Measurements from ENCODE around the gene LCLAT1.

DNA sequence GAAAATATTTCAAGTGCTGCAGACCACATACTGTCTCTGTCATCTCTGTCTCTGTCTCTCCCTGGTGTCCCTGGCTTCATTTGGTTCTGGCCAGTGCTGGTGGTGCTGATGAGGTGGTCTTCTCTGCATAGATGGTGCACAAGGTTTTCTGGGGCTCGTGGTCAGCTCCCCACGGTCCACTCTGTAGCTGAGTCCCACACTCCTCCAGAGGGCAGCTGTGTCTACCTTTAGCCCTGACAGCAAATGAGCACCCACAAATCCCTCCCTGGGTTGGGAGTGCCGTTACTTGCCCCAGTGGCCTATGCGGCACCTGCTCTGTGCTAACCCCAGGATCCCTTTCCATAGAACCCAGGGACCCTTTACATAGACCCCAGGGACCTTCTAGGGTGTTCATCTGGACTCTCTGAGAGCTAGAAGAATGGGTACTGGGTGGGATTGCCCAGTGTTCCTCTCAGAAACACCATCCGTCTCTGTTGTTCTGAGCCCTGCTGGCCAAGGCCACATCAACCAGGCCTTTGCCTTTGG is 230.9 kb downstream of the LCLAT1 start:
- TF ChIP-seq POLR2A (IDR thresholded peaks at IDR 0.05) = no peak
- TF ChIP-seq, protein P1, sequence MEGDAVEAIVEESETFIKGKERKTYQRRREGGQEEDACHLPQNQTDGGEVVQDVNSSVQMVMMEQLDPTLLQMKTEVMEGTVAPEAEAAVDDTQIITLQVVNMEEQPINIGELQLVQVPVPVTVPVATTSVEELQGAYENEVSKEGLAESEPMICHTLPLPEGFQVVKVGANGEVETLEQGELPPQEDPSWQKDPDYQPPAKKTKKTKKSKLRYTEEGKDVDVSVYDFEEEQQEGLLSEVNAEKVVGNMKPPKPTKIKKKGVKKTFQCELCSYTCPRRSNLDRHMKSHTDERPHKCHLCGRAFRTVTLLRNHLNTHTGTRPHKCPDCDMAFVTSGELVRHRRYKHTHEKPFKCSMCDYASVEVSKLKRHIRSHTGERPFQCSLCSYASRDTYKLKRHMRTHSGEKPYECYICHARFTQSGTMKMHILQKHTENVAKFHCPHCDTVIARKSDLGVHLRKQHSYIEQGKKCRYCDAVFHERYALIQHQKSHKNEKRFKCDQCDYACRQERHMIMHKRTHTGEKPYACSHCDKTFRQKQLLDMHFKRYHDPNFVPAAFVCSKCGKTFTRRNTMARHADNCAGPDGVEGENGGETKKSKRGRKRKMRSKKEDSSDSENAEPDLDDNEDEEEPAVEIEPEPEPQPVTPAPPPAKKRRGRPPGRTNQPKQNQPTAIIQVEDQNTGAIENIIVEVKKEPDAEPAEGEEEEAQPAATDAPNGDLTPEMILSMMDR (IDR thresholded peaks at IDR 0.05) = no peak

Data from adrenal gland (tissue), 5 donors.